HG02943 (cell line): Measurements from ENCODE around the gene HDAC1.
"Not testable (repeated sequence)": the region's sequence is repeated elsewhere in the genome, so short reads cannot be mapped to it uniquely, and the experiment has no call there.

ENCODE experiments used
- ATAC-seq: cut with Tn5 transposase; IDR thresholded peaks from one replicate; pipeline ENCODE4 v1.9.1; 2021; ENCODE audit warnings: mild to moderate bottlenecking, low read depth, moderate library complexity; ENCODE audit not compliant: unreplicated experiment

Gene HDAC1

GRCh38 chr1:32341971-32342370 is 50.1 kb downstream of the HDAC1 start:
- no peak for ATAC-seq

DNA sequence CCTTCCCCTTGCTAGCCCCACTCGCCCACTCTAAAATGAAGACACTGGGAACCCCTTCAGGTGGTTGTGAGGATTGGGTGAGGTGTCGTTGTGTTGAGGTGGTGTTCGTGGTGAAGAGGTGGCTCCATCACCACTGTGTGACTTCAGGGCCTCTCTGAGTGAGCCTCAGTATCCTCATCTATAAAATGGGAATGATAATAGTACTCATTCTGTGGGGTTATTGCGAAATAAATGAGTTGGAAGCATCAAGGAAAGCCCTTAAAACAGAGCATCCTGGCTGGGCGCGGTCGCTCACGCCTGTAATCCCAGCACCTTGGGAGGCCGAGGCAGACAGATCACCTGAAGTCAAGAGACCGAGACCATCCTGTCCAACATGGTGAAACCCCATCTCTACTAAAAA is 50.8 kb downstream of the HDAC1 start:
- no peak for ATAC-seq

- no peak for ATAC-seq
These were observed 53.5 kb downstream of the HDAC1 start for GRCh38 chr1:32345289-32345827.

DNA sequence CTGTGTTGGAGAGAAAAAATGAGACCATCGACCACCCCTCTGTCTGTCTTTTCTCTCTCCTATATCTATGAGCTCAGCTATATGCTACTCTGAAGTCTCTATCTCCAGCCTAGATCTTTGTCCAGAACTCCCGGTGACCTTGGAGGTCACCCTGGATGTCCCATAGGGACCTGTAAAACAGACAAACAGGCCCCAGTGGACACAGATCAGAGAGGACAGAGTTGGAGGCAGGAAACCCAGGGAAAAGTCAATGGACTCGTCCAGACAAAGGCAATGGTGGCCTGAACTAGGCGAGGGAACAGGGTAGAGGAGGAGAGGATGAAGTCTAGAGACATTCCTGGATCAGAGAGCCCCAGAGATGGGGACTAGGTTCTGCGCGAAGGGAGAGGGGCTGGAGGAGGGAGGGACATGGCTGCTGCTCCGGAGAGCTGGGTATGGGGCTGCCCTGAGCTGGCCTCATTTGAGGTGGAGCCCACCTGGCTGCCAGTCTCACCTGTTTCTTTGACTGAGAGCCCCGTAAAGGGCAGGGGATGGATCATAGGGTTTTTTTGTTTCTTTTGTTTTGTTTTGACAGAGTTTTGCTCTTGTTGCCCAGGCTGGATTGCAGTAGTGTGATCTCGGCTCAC is 54.8 kb downstream of the HDAC1 start:
- ATAC-seq: no peak

DNA sequence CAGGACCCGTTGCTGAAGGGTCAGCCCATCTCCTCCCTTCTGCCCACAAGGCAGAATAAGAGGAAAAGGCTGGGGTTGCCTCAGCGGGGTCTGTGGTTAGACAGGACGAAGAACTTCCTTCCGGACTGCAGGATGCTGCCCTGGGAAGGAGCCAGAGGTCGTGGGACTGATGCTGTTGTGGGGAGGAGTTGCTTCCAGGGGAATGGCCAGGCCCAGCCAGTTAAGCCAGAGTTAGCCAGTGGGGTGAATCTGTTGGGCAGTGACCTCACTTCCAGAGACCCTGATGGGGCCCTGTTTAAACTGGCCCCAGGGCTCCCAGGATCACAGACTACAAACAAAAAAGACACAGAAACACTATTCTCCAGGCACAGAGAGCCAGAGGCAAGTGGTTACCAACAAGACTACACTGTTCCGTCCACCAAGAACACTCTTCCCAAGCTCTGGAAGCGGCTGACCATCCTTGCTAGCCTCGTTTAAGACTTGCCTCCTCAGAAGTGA is 57.4 kb downstream of the HDAC1 start:
- ATAC-seq: no peak

DNA sequence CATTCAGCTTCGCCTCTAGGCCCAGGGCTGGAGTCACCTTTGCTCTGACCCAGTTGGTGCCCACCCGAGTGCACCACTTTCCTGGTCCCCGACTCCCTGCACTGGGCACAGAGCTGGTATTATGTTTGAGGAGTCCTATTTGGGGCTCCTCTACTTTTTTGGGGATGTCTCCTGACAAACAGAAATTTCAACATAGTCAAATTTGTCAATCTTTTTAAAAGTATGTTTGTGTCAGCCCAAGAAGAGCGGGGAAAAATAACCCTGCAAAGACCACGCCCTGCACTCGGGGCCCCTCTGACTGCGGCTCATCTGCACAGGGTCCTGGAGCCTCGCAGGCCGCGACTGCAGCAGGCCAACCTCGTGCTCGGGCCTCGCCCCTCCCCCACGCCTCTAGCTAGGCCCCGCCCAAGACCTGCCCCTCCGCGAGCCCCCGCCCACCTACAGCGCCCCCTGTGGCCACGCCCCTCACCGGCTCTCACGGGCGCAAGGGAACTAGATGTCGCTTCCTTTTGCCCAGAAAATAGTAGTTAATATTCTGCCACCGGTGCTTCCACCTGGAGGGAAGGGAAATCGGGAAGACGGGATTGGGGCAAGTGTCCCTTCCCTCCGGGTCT is 59.0 kb downstream of the HDAC1 start:
- ATAC-seq: peak; percentile 39

DNA sequence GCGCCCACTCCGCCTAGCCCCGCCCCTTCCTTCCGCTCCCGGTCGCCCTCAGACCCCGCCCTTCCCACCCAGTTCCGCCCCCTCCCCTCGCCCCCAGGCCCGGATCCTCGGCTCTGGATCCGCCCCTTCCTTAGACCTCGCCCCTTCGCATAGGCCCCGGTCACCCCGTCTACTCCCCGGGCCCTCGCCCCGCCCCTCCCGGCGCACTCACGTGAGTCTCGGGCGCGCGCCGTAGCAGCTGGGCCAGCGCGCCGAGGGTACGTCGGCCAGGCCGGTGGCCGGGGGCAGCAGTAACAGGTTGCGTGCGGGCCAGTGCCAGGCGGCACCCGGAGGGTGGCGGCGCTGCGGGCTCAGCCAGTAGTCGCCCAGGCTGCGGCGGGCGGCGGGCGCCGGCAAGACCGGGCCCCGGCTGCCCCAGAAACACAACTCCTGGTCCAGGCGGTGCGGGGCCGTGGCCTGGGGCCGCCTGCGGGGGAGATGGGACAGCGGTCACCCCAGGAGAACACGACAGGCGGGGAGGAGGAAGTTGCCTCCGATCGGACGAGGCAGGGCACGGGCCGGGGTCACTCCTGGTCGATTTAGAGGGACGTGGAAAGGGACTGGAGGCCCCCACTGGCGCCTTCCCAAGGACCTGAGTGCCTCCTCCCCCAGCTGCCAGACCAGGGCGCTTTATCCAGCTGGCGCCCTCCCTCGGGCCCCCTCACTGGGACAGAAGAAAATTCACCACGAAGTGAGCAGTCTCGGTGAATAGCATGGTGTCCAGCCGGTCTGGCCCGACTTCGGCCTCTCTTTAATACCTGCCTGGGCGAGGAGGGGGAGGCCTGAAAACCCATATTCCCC is 59.7 kb downstream of the HDAC1 start:
- peak; percentile 76 for ATAC-seq

- ATAC-seq: no peak
These were observed 60.4 kb downstream of the HDAC1 start for GRCh38 chr1:32352239-32352745.

DNA sequence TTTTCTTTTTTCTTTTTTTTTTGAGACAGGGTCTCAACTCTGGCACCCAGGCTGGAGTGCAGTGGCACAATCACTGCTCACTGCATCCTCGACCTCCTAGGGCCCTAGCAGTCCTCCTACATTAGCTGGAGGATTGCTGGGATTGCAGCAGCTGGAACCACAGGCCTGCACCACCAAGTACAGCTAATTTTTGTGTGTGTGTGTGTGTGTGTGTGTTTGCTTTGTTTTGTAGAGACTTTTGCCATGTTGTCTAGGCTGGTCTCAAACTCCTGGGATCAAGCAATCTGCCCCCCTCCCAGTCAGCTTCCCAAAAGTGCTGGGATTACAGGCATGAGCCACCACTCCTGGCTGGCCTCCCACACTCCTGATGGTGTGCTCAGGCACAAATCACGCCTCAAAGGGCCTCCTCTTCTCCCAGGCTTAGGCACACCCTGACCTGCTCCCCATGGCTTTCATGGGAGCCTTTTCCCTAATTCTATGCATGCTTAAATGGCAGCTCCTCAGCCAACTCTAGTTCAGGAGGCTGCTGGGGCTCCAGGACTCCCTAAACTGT is 61.0 kb downstream of the HDAC1 start:
- no peak for ATAC-seq

- no peak for ATAC-seq
These were observed 61.5 kb downstream of the HDAC1 start for GRCh38 chr1:32353431-32353830.

DNA sequence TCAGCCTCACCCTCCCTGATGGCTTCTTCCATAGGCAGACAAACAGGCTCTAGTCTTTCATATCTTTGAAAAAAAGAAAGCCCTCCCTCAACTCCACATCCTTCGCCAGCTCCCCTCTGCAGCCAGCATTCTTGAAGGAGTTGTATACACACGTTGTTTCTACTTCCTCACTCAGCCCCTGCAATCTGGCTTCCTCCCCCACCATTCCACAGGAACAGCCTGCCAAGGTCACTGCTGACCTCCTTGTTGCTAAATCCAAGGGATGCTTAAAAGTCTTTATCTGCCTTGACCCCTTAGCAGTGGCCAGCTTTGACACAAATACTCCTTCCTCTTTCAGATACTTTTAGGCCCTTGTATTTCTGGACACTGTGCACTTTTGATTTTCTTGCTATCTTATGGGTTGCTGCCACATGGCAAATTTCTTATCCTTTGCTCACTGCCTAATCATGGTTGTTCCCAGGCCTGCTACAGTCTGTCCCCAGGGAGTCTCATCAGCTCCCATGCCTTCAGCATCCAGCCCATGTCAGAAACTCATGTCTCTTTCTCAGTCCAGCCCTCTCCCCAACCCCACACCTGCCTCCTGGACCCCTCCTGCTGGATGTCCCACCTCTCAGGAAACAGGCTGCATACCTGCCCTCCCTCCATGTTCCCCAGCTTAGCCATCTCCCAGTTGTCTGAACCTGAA is 62.1 kb downstream of the HDAC1 start:
- ATAC-seq: no peak

- not testable (repeated sequence) for ATAC-seq
These were observed 63.9 kb downstream of the HDAC1 start for GRCh38 chr1:32355778-32356177.

- no peak for ATAC-seq
These were observed 64.6 kb downstream of the HDAC1 start for GRCh38 chr1:32356478-32356877.

DNA sequence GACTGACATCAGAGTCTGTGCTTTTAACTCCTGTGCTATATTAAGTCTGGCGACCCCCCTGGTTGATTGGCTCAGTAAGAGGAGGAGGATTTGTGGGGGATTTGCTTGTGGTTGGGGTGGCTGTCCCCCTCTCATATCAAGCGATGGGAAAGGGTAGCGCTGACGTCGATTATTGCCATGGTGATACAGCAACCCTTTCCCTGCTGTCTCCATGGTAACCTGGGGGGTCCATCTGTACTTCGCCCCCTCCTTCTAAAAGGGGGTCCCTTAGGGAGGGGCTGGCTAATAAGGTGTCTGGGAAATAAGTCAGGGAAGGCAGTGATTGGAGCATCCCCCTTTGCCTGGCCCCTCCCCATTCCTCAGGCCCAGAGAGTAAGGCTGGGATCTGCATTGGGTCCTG is 65.7 kb downstream of the HDAC1 start:
- no peak for ATAC-seq

- no peak for ATAC-seq
These were observed 66.6 kb downstream of the HDAC1 start for GRCh38 chr1:32358435-32358834.

GRCh38 chr1:32361308-32361673 is 69.4 kb downstream of the HDAC1 start:
- no peak for ATAC-seq

DNA sequence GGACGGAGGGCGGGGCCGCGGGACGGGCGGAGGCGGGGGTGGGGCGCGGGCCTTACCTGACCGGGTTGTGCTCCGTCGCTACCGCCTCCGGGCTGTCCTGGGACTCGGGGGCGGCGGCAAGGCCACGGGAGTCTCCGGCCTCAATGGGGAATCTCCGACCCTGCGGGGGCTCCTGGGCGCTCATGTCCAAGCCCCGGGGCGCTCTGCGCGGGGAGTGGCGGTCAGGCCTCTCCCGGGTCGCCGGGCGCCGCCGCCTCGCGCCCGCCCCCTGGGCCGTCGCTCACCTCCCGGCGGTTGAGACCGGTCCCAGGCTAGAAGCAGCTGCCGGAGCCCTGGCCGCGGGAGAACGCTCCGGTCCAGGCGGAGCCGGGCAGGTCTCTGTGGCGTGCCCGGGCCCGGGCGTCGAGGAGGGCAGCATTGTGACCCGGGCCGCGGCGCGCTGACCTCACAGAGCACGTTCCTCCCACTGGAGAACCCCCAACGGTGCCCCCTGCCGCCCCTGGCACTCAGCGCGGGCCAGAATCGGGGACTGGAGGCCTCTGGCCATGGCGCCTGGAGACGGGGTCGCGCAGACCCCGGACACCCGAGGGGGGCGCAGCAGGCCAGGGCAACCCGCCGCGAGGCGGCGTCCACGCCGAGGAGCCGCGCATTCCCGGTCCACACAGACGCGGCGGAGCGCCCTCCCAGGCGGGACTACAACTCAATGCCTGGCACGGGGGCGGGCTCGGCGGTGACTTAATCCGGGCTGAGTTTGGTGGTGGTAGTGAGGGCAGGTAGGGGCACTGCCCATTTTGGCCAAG is 70.0 kb downstream of the HDAC1 start:
- no peak for ATAC-seq

GRCh38 chr1:32362474-32363313 is 70.8 kb downstream of the HDAC1 start, which contains the start of the genes FAM229A and TSSK3:
TSS of gene FAM229A (minus strand) at chr1:32362485. CDS start at chr1:32362091, 394 bp downstream.
TSS of gene TSSK3 (plus strand) at chr1:32362539. CDS start at chr1:32362702, 163 bp downstream.
- no peak for ATAC-seq
